Trophoblast cell (in vitro differentiated cells and primary cell): ENCODE results near the gene LAMB4.

Experiments
- DNase-seq, 2 donors: peaks; one replicate each; pipeline ENCODE4 v3.0.0-alpha.2; 2016
- H2AFZ ChIP-seq: 2 replicates; pipeline ENCODE4 v1.6.1; 2013; ENCODE audit warnings: low read length, moderate library complexity, mild to moderate bottlenecking; ENCODE audit not compliant: insufficient read depth, poor library complexity
- H2AK5ac ChIP-seq: 2 replicates; pipeline ENCODE4 v1.6.1; 2013; ENCODE audit warnings: mild to moderate bottlenecking, low read length
- H2BK120ac ChIP-seq: 2 replicates; pipeline ENCODE4 v1.6.1; 2013; ENCODE audit warnings: low read length, mild to moderate bottlenecking, moderate library complexity; ENCODE audit not compliant: insufficient read depth, poor library complexity
- H2BK12ac ChIP-seq: 2 replicates; pipeline ENCODE4 v1.6.1; 2013; ENCODE audit warnings: mild to moderate bottlenecking, low read length, moderate library complexity
- H2BK5ac ChIP-seq: 2 replicates; pipeline ENCODE4 v1.6.1; 2013; ENCODE audit warnings: low read length, low read depth, moderate library complexity, mild to moderate bottlenecking; ENCODE audit not compliant: poor library complexity
- H3K14ac ChIP-seq: 2 replicates; pipeline ENCODE4 v1.6.1; 2013; ENCODE audit warnings: mild to moderate bottlenecking, low read length
- H3K18ac ChIP-seq: 2 replicates; pipeline ENCODE4 v1.6.1; 2013; ENCODE audit warnings: mild to moderate bottlenecking, low read length
- H3K23ac ChIP-seq: 2 replicates; pipeline ENCODE4 v1.6.1; 2013; ENCODE audit warnings: low read length
- H3K27ac ChIP-seq: 2 replicates; pipeline ENCODE4 v1.5.1; 2013; ENCODE audit warnings: low read depth, mild to moderate bottlenecking, inconsistent platforms, low read length, moderate library complexity
- H3K27me3 ChIP-seq: 2 replicates; pipeline ENCODE4 v1.6.1; 2013; ENCODE audit warnings: inconsistent platforms, mild to moderate bottlenecking, low read length, moderate library complexity; ENCODE audit not compliant: insufficient read depth
- H3K36me3 ChIP-seq, 2 experiments: 1 replicate in 1 of 2; 2 replicates in 1 of 2; pipeline ENCODE4 v1.6.1; 2013; ENCODE audit warnings: low read length in 2 of 2, mild to moderate bottlenecking in 2 of 2, moderate library complexity in 1 of 2; ENCODE audit not compliant: insufficient read depth in 2 of 2, control insufficient read depth in 1 of 2
- H3K4ac ChIP-seq: 2 replicates; pipeline ENCODE4 v1.6.1; 2013; ENCODE audit warnings: low read depth, mild to moderate bottlenecking, low read length, moderate library complexity
- H3K4me1 ChIP-seq, 2 experiments: 1 replicate in 1 of 2; 2 replicates in 1 of 2; pipeline ENCODE4 v1.6.1; 2013; ENCODE audit warnings: low read length in 2 of 2, mild to moderate bottlenecking in 2 of 2, moderate library complexity in 1 of 2; ENCODE audit not compliant: insufficient read depth in 2 of 2, control insufficient read depth in 1 of 2
- H3K4me2 ChIP-seq: 2 replicates; pipeline ENCODE4 v1.6.1; 2013; ENCODE audit warnings: inconsistent platforms, mild to moderate bottlenecking, low read length, moderate library complexity
- H3K4me3 ChIP-seq: 2 replicates; pipeline ENCODE4 v1.5.1; 2013; ENCODE audit warnings: mild to moderate bottlenecking, low read depth, low read length, inconsistent platforms
- H3K79me1 ChIP-seq: one replicate; pipeline ENCODE4 v1.6.1; 2013; ENCODE audit warnings: low read length
- H3K79me2 ChIP-seq: 2 replicates; pipeline ENCODE4 v1.6.1; 2013; ENCODE audit warnings: low read length, mild to moderate bottlenecking; ENCODE audit not compliant: control insufficient read depth, insufficient read depth, poor library complexity
- H3K9ac ChIP-seq: 2 replicates; pipeline ENCODE4 v1.6.1; 2013; ENCODE audit warnings: mild to moderate bottlenecking, low read length
- H3K9me3 ChIP-seq: 2 replicates; pipeline ENCODE4 v1.6.1; 2013; ENCODE audit warnings: low read depth, mild to moderate bottlenecking, control low read depth, inconsistent platforms, low read length; ENCODE audit not compliant: insufficient read depth
- H4K12ac ChIP-seq: 2 replicates; pipeline ENCODE4 v1.6.1; 2013; ENCODE audit warnings: low read depth, mild to moderate bottlenecking, low read length, moderate library complexity
- H4K8ac ChIP-seq: 2 replicates; pipeline ENCODE4 v1.6.1; 2013; ENCODE audit warnings: low read depth, mild to moderate bottlenecking, low read length, moderate library complexity
- H4K91ac ChIP-seq: one replicate; pipeline ENCODE4 v1.6.1; 2013; ENCODE audit warnings: low read depth, mild to moderate bottlenecking, low read length, moderate library complexity
- WGBS: extraction: QIAGEN DNeasy Blood & Tissue Kit; methylation state at CpG from one replicate; pipeline ENCODE4 v1.1.7; 2013; ENCODE audit warnings: missing lambda C conversion rate; ENCODE audit not compliant: insufficient read length, insufficient coverage; ENCODE audit errors: extremely low coverage; 5-methylcytosine and 5-hydroxymethylcytosine counted together

Gene LAMB4

GRCh38 chr7:108024538-108024937, 105.6 kb downstream of the LAMB4 start:
- Histone ChIP-seq H3K4ac (no peak overlapping the region), H2AFZ (no peak overlapping the region), H3K79me1 (peaks cover 2% of the 10 kb centered on the region), H4K91ac (no peak overlapping the region), H3K23ac (no peak overlapping the region), H3K9ac (no peak overlapping the region), H3K4me2 (no peak overlapping the region), H3K27me3 (no peaks in the 10 kb centered on the region), H3K9me3 (no peaks in the 10 kb centered on the region), H3K79me2 (no peaks in the 10 kb centered on the region), H3K27ac (no peak overlapping the region), H3K4me3 (no peak overlapping the region), H3K18ac (no peak overlapping the region), H4K12ac (no peak overlapping the region), H3K14ac (no peak overlapping the region), H2BK5ac (no peak overlapping the region), H4K8ac (no peak overlapping the region), H2BK12ac (no peak overlapping the region), H3K36me3 (no peaks in the 10 kb centered on the region), H2AK5ac (no peak overlapping the region), H3K4me1 (peaks cover under 1% of the 10 kb centered on the region in 2 experiments), H2BK120ac (no peak overlapping the region)
- no peak for DNase-seq
- 100% methylated on average over 4 of the region's 6 CpGs for WGBS

DNA sequence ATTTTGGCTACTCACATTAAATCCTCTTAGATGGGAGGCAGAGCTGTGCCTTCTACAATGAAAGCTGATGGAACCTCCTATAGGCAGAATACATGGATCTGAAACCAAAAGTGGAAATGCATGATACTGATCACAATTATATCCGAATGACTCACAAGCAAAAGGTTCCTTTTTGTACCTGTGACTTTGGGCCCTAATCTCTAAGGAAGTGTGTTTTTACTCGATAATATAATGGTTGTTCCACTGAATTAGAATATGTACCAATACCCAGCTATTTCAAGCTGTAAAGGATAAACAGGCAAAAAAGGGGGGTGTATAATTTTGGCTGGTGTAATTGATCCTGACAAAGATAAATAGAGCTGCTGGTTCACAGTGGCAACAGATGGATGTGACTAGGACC, 109.6 kb downstream of the LAMB4 start:
- Histone ChIP-seq H3K4me2 (no peak overlapping the region), H3K27me3 (no peaks in the 10 kb centered on the region), H3K9ac (no peak overlapping the region), H4K12ac (no peak overlapping the region), H3K36me3 (no peaks in the 10 kb centered on the region), H2AFZ (no peak overlapping the region), H3K79me2 (no peaks in the 10 kb centered on the region), H2BK5ac (no peak overlapping the region), H2BK12ac (no peak overlapping the region), H3K4me3 (no peak overlapping the region), H3K9me3 (no peaks in the 10 kb centered on the region), H3K27ac (no peak overlapping the region), H3K4ac (no peak overlapping the region), H4K8ac (no peak overlapping the region), H4K91ac (no peak overlapping the region), H3K79me1 (no peaks in the 10 kb centered on the region), H2BK120ac (no peak overlapping the region), H3K14ac (no peak overlapping the region), H3K4me1 (no peaks in the 10 kb centered on the region), H2AK5ac (no peak overlapping the region), H3K18ac (no peak overlapping the region), H3K23ac (no peak overlapping the region)
- no peak for DNase-seq
- no CpG with 5 or more reads among the region's 2 CpGs for WGBS

DNA sequence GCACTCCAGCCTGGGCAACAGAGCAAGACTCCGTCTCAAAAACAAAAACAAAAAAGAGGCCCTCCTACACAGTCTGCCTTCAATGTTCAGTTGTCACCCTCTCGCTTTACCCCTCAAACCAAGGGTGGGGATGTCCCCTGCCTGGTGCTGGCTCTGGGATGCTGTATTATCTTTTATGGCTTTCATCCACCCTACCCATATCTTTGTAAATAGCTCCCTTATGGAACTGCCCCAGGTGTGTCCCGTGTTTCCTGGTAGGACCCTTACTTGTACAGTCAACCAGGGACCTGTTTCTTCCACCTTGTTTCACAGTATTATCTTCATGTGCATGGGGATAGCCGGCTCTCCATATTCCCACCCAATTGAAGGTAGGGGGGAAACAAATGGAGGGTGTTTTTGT, 111.5 kb downstream of the LAMB4 start:
- Histone ChIP-seq H2AFZ (no peak overlapping the region), H3K36me3 (no peaks in the 10 kb centered on the region), H3K27ac (no peak overlapping the region), H3K79me1 (no peaks in the 10 kb centered on the region), H3K4me1 (no peaks in the 10 kb centered on the region), H3K27me3 (no peaks in the 10 kb centered on the region), H3K4me3 (no peak overlapping the region), H3K14ac (no peak overlapping the region), H3K4ac (no peak overlapping the region), H2BK12ac (no peak overlapping the region), H2BK120ac (no peak overlapping the region), H3K79me2 (no peaks in the 10 kb centered on the region), H4K12ac (no peak overlapping the region), H3K18ac (no peak overlapping the region), H4K8ac (no peak overlapping the region), H3K4me2 (no peak overlapping the region), H4K91ac (no peak overlapping the region), H2AK5ac (no peak overlapping the region), H2BK5ac (no peak overlapping the region), H3K9me3 (no peaks in the 10 kb centered on the region), H3K9ac (no peak overlapping the region), H3K23ac (no peak overlapping the region)
- no peak for DNase-seq
- no CpG with 5 or more reads among the region's 4 CpGs for WGBS

GRCh38 chr7:108017776-108018151, 112.4 kb downstream of the LAMB4 start:
- Histone ChIP-seq H3K4me1 (peaks cover 0 to 1% of the 10 kb centered on the region in 2 experiments), H4K91ac (no peak overlapping the region), H3K27me3 (no peaks in the 10 kb centered on the region), H3K4me2 (no peak overlapping the region), H2BK120ac (no peak overlapping the region), H3K4ac (no peak overlapping the region), H2AK5ac (no peak overlapping the region), H2BK12ac (no peak overlapping the region), H2AFZ (no peak overlapping the region), H3K9ac (no peak overlapping the region), H3K18ac (no peak overlapping the region), H3K36me3 (no peaks in the 10 kb centered on the region), H3K79me1 (no peaks in the 10 kb centered on the region), H3K23ac (peak overlapping the region; percentile 7), H3K79me2 (no peaks in the 10 kb centered on the region), H2BK5ac (no peak overlapping the region), H3K4me3 (no peak overlapping the region), H3K9me3 (no peaks in the 10 kb centered on the region), H4K8ac (no peak overlapping the region), H3K14ac (no peak overlapping the region), H4K12ac (no peak overlapping the region), H3K27ac (no peak overlapping the region)
- DNase-seq: no peak
- WGBS: no CpG with 5 or more reads among the region's 4 CpGs
